ENCODE results near the gene IL1RAPL1.

The IL1RAPL1 gene

DNA sequence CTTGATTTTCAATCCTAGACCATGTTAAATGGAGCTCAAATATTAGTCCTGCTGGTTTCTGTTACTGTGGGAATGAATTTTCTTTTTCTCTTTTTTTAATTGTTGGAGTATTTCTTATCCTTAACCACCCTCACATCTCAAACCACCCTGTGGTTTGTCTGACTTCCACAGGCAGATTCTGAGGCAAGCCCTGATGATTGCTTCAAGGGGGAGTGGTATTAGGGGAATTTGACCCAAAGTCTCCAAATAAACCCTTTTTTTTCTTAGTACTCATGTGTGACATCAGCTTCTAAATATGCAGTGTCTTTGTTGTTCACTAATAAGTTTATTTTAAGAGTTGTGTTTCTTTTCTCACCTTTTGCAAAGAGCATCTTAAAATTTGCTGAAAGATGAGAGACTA, 810.3 kb downstream of the IL1RAPL1 start:
- TF ChIP-seq JUND (IDR thresholded peaks at IDR 0.05; ENCODE audit: low read depth): no peak
- DNase-seq (ENCODE audit: low read depth in 1 of 2, low spot score in 1 of 2): no peak
- in situ Hi-C loops (cut with HindIII; ENCODE audit: low pct_unique_long_range_greater_than_20kb, low sequenced_read_pairs): no loop called here

DNA sequence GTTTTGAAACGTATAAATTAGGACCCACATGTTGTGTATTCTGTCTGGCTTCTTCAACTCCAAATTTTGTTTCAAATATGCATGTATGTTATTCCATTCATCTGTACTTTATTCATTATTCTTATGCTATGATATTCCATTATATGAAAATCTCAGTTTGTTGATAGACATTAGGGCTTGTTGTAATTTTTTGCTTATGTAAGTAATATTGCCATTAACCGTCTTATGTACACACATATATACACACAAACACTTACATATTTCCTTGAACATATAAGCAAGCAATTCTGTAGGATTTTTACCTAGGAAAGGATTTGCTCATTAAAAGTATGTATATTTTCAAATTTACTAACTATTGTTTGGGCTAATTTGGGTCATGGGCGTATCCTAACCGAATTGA, 820.1 kb downstream of the IL1RAPL1 start:
- in situ Hi-C loops (cut with HindIII; ENCODE audit: low pct_unique_long_range_greater_than_20kb, low sequenced_read_pairs): no loop called here
- DNase-seq (ENCODE audit: low read depth in 1 of 2, low spot score in 1 of 2): no peak
- TF ChIP-seq JUND (IDR thresholded peaks at IDR 0.05; ENCODE audit: low read depth): no peak

DNA sequence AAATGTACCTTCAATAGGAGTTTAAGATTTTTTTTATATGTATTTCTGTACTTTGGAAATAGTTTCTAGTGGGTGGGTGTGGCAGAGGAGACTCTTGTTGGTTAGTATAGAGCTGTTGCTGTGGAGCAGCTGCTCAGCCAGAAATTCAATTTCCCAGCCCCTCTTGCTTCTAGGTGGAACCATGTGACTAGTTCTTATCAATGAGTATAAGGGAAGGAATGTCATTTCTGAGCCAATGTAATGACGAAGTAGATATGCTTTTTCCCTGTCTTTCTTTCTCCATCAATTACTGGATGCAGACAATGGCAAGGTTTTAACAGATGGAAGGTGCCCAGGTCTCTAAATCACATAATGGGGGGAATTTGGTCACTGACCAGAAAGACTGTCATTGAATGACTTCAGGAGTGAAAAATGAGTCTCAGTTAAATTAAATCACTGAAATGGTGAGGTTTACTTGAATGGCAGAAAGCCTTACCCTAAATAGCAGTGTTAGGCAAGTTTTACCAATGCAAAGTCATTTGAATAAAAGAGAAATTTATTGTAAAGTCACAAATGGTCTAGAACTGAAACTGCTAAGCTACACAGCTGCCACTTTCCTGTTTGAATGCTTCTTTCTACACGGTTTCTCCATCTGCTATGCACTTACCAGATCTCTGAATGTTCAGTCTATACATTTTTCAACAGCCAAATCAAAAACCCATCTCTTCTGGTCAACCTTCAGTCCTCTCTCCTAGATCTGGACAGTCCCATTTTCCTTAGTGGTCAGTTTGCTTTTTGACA, 832.7 kb downstream of the IL1RAPL1 start:
- TF ChIP-seq JUND (IDR thresholded peaks at IDR 0.05; ENCODE audit: low read depth): no peak
- in situ Hi-C loops (cut with HindIII; ENCODE audit: low pct_unique_long_range_greater_than_20kb, low sequenced_read_pairs): no loop called here
- no peak for DNase-seq (ENCODE audit: low read depth in 1 of 2, low spot score in 1 of 2)

DNA sequence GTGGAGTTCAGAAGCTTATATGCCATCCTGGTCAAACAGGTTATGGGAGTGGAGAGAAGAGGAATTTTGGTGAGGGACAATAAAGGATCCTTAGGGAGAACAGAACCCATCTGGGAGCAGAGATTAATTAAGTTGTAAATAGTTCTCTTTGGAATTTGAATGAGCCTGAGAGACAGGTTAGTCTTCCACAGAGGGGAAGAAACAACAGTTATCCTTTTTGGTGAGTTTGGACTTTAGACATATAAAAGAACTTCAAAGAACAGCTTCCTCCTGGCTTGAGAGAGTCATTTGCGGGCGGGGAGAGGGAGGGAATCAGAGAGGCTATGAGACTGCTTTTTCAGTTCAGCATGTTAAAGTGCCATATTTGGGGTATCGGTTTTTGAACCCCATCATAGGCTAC, 834.8 kb downstream of the IL1RAPL1 start:
- in situ Hi-C loops (cut with HindIII; ENCODE audit: low pct_unique_long_range_greater_than_20kb, low sequenced_read_pairs): no loop called here
- TF ChIP-seq JUND (IDR thresholded peaks at IDR 0.05; ENCODE audit: low read depth): no peak
- no peak for DNase-seq (ENCODE audit: low read depth in 1 of 2, low spot score in 1 of 2)

DNA sequence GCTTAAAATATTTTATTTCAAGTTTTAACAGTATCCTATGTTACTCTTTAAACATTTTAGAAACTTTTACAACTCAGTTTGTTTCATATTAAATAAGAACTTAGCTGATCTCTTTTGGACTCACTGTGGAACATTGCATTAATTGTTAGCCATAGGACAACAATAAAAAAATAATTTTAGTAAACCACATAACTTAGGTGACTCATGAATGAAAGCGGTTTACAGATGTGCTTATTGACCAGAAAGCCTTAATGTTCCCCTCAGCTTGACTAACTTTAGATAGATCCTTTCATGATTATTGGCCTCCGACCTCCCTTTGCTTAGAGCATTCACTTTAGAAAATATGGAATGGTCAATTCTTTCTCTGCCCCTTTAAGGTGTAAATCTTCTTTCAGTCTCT, 844.6 kb downstream of the IL1RAPL1 start:
- in situ Hi-C loops (cut with HindIII; ENCODE audit: low pct_unique_long_range_greater_than_20kb, low sequenced_read_pairs): no loop called here
- no peak for TF ChIP-seq JUND (IDR thresholded peaks at IDR 0.05; ENCODE audit: low read depth)
- no peak for DNase-seq (ENCODE audit: low read depth in 1 of 2, low spot score in 1 of 2)

DNA sequence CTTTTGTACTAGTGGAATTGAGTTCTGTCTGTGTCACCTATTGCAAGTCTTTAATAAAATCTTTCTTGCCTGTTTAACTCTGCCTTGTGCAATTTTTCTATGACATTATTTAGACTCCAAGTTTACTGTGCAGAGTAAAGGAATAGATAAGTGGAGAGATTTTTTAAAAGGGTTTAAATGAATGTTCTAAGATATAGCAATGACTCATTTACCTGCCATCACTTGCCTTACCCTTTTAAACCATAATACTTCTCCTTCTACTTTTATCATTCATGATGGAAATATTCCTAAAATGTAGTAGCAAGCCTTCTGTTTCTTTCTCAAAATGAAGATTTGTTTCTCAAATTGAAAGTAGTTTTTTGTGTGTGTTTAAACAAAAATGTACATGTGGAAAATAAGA, 845.3 kb downstream of the IL1RAPL1 start:
- no peak for DNase-seq (ENCODE audit: low read depth in 1 of 2, low spot score in 1 of 2)
- in situ Hi-C loops (cut with HindIII; ENCODE audit: low pct_unique_long_range_greater_than_20kb, low sequenced_read_pairs): no loop called here
- TF ChIP-seq JUND (IDR thresholded peaks at IDR 0.05; ENCODE audit: low read depth): no peak

DNA sequence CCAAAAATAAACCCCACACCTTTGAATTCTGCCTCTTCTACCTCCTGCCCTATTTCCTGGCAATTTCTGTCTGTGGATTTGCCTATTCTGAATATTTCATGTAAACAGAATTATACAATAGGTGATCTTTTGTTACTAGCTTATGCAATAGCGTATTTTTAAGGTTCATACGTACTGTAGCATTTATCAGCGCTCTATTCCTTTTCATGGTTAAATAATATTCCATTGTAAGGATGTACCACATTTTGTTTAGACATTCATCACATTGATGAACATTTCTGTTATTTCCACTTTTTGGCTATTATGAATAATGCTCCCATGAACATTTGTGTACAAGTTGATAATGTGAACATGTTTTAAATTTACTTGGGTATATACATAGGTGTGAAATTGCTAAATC, 847.7 kb downstream of the IL1RAPL1 start:
- TF ChIP-seq JUND (IDR thresholded peaks at IDR 0.05; ENCODE audit: low read depth): no peak
- no peak for DNase-seq (ENCODE audit: low read depth in 1 of 2, low spot score in 1 of 2)
- in situ Hi-C loops (cut with HindIII; ENCODE audit: low pct_unique_long_range_greater_than_20kb, low sequenced_read_pairs): no loop called here

DNA sequence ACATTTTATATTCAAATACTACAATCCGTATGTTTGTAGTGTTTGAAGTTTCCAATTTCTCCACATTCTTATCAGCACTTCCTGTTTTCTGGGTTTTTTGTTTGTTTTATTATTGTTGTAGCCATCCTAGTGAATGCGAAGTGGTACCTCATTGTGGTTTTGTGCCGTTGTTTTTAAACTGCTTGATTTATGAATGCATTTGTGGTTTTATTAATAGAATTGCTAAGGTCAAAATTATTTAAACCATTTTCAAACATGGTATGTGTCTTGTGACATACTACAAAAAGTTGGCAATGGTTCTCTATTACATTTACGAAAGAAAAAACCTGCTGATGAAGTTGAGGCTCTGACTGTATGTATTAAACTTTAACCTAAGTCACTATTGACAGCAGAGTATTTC, 848.1 kb downstream of the IL1RAPL1 start:
- no peak for DNase-seq (ENCODE audit: low read depth in 1 of 2, low spot score in 1 of 2)
- in situ Hi-C loops (cut with HindIII; ENCODE audit: low pct_unique_long_range_greater_than_20kb, low sequenced_read_pairs): no loop called here
- no peak for TF ChIP-seq JUND (IDR thresholded peaks at IDR 0.05; ENCODE audit: low read depth)

DNA sequence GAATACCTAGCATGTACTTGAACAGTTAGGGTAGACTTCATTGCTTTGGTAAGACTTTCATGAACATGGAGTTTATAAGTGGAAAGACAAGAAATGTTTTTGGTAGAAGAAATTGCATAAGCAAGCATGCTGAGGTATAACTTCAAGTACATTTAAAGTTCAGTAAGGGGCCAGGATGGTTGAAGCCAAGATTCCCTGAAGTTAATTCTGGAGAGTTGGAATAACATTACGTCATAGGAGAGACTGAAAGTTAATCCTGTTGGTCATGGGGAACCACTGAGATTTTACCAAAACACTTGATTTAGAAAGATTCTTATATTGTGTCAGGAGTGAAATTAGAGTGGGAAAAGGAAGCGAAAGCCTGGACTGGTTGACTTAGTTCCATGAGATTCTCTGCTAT, 860.6 kb downstream of the IL1RAPL1 start:
- in situ Hi-C loops (cut with HindIII; ENCODE audit: low pct_unique_long_range_greater_than_20kb, low sequenced_read_pairs): no loop called here
- TF ChIP-seq JUND (IDR thresholded peaks at IDR 0.05; ENCODE audit: low read depth): no peak
- DNase-seq (ENCODE audit: low read depth in 1 of 2, low spot score in 1 of 2): no peak

DNA sequence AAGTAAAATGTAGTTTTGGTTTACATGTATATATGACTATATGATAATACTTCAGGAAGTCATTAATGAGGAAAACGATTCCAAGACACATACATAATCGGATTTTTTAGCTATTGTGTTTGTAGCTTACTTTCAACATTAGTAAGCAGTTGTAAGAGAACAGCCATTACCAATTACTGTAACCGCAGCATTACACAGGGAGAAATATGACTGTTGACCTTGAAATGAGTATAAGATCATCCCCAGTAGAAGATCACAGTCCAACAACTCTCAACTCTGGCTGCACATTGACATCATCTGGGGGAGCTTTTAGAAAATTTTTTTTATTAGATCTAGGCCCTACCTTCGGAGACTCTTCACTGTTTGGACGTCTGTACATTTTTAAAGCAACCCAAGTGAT, 866.1 kb downstream of the IL1RAPL1 start:
- no peak for TF ChIP-seq JUND (IDR thresholded peaks at IDR 0.05; ENCODE audit: low read depth)
- DNase-seq (ENCODE audit: low read depth in 1 of 2, low spot score in 1 of 2): no peak
- in situ Hi-C loops (cut with HindIII; ENCODE audit: low pct_unique_long_range_greater_than_20kb, low sequenced_read_pairs): no loop called here

DNA sequence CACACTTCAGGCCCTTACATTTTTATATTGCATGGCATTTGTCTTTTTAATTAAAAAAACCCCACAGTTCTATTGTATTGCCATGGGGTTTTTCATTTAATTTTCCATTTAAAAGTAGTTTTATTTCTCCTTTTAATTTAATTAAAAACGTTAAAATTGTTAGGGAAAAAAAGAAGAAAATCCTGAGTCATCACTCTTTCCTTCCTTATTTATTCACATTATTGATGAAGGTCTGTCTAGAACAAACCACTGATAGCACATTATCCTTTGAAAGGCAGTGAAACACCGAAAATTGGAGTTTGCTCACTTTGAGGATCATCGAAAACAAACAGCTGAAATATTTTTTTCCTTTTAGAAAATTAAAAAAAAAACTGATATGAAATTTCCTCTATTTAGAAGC, 868.5 kb downstream of the IL1RAPL1 start:
- in situ Hi-C loops (cut with HindIII; ENCODE audit: low pct_unique_long_range_greater_than_20kb, low sequenced_read_pairs): no loop called here
- DNase-seq (ENCODE audit: low read depth in 1 of 2, low spot score in 1 of 2): no peak
- no peak for TF ChIP-seq JUND (IDR thresholded peaks at IDR 0.05; ENCODE audit: low read depth)

DNA sequence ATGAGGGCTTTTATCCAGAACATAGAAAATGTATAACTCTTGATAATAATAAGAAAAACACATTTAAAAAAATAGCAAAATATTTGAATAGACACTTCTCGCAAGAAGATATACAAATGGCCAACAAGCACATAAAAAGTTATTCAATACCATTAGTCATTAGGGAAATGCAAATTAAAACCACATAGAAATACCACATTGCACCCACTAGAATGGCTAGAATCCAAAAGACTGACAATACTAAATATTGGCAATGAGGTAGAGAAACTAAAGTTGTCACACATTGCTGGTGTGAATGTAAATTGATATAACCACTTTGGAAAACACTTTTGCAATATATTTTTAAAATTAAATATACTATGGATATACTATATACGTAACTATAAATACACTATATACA, 873.8 kb downstream of the IL1RAPL1 start:
- TF ChIP-seq JUND (IDR thresholded peaks at IDR 0.05; ENCODE audit: low read depth): no peak
- no peak for DNase-seq (ENCODE audit: low read depth in 1 of 2, low spot score in 1 of 2)
- in situ Hi-C loops (cut with HindIII; ENCODE audit: low pct_unique_long_range_greater_than_20kb, low sequenced_read_pairs): no loop called here

DNA sequence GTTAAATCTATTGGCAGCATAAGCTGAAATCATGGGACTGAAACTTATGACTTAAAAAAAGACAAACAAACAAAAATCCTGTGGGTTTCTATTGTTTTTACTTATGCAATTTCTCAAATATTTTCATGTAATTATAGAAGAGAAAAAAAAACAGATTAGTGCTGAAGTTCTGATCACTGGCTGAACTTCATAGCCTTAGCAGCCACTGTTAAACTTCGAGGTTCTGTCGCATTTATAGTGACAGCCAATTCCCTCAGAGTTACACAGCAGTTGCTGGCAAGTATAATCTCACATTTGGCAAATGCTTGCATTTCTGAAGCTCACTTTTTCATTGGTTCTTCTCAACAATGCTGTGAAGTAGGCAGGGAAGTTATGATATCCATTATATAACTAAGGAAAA, 879.2 kb downstream of the IL1RAPL1 start:
- no peak for TF ChIP-seq JUND (IDR thresholded peaks at IDR 0.05; ENCODE audit: low read depth)
- DNase-seq (ENCODE audit: low read depth in 1 of 2, low spot score in 1 of 2): no peak
- in situ Hi-C loops (cut with HindIII; ENCODE audit: low pct_unique_long_range_greater_than_20kb, low sequenced_read_pairs): no loop called here

DNA sequence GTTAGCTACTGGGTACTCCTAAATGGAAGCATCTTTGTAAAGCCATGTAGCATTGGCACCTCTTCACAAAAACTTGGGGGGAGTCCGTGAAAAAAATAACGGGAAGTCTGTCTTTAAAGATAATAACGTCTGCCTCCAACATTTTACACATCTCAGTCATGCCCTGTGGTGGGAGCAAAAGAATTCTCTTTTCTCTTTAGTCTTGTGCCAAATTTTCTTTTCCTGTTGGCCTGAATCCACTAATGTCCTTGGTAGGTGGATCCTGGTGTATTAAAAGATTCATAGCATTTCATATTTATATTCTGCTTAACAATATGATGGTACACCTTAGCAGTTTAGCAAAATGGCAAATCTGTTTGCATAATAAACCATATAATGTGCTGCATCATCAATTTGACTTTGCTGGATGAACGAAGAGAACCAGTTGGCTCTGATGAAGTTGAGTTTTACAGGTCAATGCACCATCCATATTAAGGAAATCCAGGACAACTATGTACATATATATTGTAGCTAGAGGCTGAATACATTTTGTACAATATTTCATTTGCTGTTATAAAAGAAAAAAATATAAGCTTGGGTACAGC, 881.8 kb downstream of the IL1RAPL1 start:
- DNase-seq (ENCODE audit: low read depth in 1 of 2, low spot score in 1 of 2): no peak
- in situ Hi-C loops (cut with HindIII; ENCODE audit: low pct_unique_long_range_greater_than_20kb, low sequenced_read_pairs): no loop called here
- TF ChIP-seq JUND (IDR thresholded peaks at IDR 0.05; ENCODE audit: low read depth): no peak

Data from T47D (cell line).